Activated CD8-positive, alpha-beta memory T cell treated with anti-CD3 and anti-CD28 coated beads, Interleukin-2, amount 10 ng/mL, durations not matched to agents 7 days and 5 days (primary cell): Measurements from ENCODE around the gene FRMD4A. TPM values are rescaled to one million over a fixed set of nuclear protein-coding genes. Genes with fewer than 3 reads are reported as not detected.
"Not testable (repeated sequence)": the region's sequence is repeated elsewhere in the genome, so short reads cannot be mapped to it uniquely, and the experiment has no call there.

ENCODE experiments used
- ATAC-seq: fragments of 150-1000 bp; cut with Tn5 transposase; one replicate; pipeline ENCODE4 v1.10.0; 2021; ENCODE audit warnings: moderate library complexity
- CTCF ChIA-PET: fragments of 350-600 bp; sonication (Branson Sonifier 250); formaldehyde crosslinking; loops from one replicate; lab custom pipeline; 2021; ENCODE audit warnings: antibody characterized with exemption; lab: Charles Lee
- DNase-seq: peaks from one replicate; pipeline ENCODE4 v3.0.0-alpha.2; 2020
- H3K27ac Mint-ChIP-seq: one replicate; pipeline ENCODE4 v1.8.0; 2021; ENCODE audit warnings: mild to moderate bottlenecking, mixed read lengths
- H3K27me3 Mint-ChIP-seq: one replicate; pipeline ENCODE4 v1.8.0; 2021; ENCODE audit warnings: mixed read lengths
- H3K36me3 Mint-ChIP-seq: one replicate; pipeline ENCODE4 v1.8.0; 2021; ENCODE audit warnings: mild to moderate bottlenecking, mixed read lengths
- H3K4me1 Mint-ChIP-seq: one replicate; pipeline ENCODE4 v1.8.0; 2021; ENCODE audit warnings: mixed read lengths
- H3K4me3 Mint-ChIP-seq: one replicate; pipeline ENCODE4 v1.8.0; 2021; ENCODE audit warnings: mild to moderate bottlenecking, moderate library complexity, mixed read lengths
- H3K9me3 Mint-ChIP-seq: one replicate; pipeline ENCODE4 v1.8.0; 2022; ENCODE audit warnings: low read depth, mixed read lengths
- total RNA-seq, 2 experiments: library from RNA; stranded (reverse); gene quantifications; one replicate each; pipeline ENCODE4 v1.2.3, GENCODE V29; 2021

The FRMD4A gene
- total RNA-seq, 2 experiments from 2014 or later = 0.09 to 1.2 TPM

DNA sequence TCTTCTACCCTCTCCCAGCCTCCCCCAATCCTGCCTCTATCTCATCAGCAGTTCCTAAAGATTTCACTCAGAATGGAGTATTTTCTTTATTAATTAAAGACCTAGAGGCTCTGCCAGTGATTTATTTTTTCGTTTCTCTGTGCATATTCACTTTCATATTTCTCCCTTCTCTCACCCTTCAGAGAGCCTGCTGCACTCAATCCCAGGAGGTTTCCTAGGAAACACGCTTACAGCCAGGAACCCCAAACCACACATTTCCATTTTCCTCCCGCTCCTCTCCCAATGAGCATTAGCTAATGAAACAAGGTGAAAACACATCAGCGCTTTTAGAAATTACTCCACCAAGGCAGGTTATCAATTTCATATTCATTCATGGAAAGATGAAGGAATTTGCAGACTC is 180.2 kb downstream of the FRMD4A start:
- Mint-ChIP-seq H3K4me1 (no peaks in the 10 kb centered on the region), H3K9me3 (no peaks in the 10 kb centered on the region), H3K27ac (no peak overlapping the region), H3K27me3 (peaks cover 6% of the 10 kb centered on the region), H3K4me3 (no peak overlapping the region), H3K36me3 (no peaks in the 10 kb centered on the region)
- no peak for ATAC-seq
- CTCF ChIA-PET = no interaction called here
- DNase-seq = no peak

DNA sequence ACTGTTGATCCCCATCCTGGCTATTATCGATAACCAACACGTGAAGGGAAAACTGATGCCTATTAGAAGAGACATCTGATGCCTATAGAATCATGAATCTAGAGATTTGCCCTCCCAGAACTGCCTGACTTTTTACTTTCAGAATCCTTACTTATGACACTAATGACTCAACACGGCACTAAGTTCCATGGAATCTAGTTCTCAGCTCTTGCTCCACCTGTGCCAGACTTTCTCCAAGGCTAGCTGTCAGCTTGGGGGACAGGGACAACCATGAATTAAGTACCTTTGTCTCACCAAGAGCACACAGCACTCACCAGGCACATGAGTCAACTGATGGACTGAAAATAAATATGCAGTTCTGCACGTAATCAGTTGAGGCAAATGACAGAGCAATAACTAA is 184.2 kb downstream of the FRMD4A start:
- ATAC-seq (no peak), DNase-seq (no peak)
- Mint-ChIP-seq H3K27me3 (peaks cover 23% of the 10 kb centered on the region), H3K4me3 (no peak overlapping the region), H3K9me3 (no peaks in the 10 kb centered on the region), H3K27ac (no peak overlapping the region), H3K4me1 (no peaks in the 10 kb centered on the region), H3K36me3 (no peaks in the 10 kb centered on the region)
- CTCF ChIA-PET = no interaction called here

DNA sequence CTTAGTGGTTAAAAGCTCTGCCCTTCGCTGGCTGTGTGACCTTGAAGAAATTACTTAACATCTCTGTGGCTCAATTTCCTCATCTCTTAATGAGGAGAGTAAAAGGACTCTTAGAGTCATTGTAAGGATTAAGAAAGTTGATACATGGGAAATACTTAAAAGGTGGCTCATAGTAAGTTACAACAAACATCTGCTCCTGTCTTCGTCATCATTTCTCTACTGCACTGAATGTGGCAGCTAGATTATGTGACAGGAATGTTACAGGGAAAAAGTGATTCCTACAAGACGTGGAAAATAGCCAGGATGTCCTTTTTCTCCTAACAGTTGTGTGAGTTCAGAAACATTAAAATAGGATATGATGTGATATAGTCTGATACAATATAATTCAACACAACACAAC is 184.7 kb downstream of the FRMD4A start:
- no peaks in the 10 kb centered on the region for H3K36me3 Mint-ChIP-seq
- H3K27ac Mint-ChIP-seq = no peak overlapping the region
- no peaks in the 10 kb centered on the region for H3K9me3 Mint-ChIP-seq
- no peaks in the 10 kb centered on the region for H3K4me1 Mint-ChIP-seq
- CTCF ChIA-PET = no interaction called here
- no peak for ATAC-seq
- peaks cover 25% of the 10 kb centered on the region for H3K27me3 Mint-ChIP-seq
- DNase-seq = no peak
- H3K4me3 Mint-ChIP-seq = no peak overlapping the region

DNA sequence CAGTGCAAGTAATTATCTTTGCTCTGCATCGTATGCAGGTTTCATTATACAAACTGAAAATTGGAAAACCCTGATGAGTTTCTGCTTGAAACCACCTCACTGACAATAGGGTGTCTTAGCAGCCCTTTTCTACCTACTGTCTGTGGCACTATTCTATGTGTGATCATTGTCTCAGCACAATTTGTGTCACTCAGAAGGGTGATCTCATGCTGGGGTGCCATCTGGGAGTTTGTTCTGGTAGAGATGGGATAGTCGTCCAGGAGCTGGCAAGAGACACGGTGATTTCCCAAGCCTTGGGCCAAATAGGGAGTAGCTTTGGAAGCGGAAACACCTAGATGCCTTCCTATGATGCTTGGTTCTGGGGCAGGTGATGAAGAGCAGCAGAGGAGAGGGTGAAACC is 186.3 kb downstream of the FRMD4A start:
- H3K27me3 Mint-ChIP-seq = peaks cover 25% of the 10 kb centered on the region
- ATAC-seq (no peak), DNase-seq (no peak)
- H3K9me3 Mint-ChIP-seq = no peaks in the 10 kb centered on the region
- CTCF ChIA-PET = no interaction called here
- H3K36me3 Mint-ChIP-seq = no peaks in the 10 kb centered on the region
- H3K4me1 Mint-ChIP-seq = no peaks in the 10 kb centered on the region
- H3K27ac Mint-ChIP-seq = no peak overlapping the region
- H3K4me3 Mint-ChIP-seq = no peak overlapping the region

DNA sequence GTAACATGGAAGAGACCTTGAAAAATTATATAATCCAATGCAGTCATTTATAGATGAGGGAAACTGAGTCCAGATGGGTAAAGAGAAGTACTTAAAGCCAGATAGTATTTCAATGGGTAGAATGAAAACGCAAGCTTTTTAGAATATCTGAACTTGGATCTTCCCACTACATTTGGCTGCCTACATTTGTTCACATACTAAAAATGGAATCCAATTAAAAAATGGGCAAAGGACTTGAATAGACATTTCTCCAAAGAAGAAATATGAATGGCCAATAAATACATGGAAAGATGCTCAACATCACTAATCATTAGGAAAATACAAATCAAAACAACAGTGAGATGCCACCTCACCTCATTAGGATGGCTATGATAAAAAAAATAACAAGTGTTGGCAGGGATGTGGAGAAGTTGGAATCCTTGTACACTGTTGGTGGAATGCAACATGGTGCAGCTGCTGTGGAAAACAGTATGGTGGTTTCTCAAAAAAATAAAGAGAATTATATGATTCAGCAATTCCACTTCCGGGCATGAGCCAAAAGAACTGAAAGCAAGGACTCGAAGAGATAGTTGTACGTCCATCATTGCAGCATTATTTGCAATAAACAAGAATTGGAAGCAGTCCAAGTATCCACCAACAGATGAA is 188.0 kb downstream of the FRMD4A start:
- no peak for DNase-seq
- Mint-ChIP-seq H3K27ac (no peak overlapping the region), H3K27me3 (peaks cover 23% of the 10 kb centered on the region), H3K9me3 (no peaks in the 10 kb centered on the region), H3K4me3 (no peak overlapping the region), H3K36me3 (no peaks in the 10 kb centered on the region), H3K4me1 (no peaks in the 10 kb centered on the region)
- CTCF ChIA-PET = no interaction called here
- no peak for ATAC-seq

DNA sequence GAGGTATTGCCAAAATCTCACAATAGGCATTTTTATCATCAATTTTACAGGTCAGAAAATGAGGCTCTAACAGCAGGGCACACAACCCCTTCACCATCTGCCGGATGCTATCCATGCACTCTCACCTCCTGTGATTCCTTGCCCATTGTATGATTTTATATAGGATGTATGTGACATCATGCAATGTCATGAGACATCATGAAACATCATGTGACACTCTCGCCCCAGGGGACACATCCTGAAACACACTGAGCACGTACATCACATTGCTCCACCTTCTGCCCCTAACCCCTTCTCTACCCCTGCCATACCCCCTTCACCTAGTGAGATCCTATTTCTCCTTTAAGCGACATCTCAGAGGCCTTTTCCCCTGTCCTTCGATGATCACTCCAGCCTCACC is 189.4 kb downstream of the FRMD4A start:
- Mint-ChIP-seq H3K27ac (no peak overlapping the region), H3K27me3 (peaks cover 21% of the 10 kb centered on the region), H3K4me3 (no peak overlapping the region), H3K4me1 (no peaks in the 10 kb centered on the region), H3K36me3 (no peaks in the 10 kb centered on the region), H3K9me3 (no peaks in the 10 kb centered on the region)
- CTCF ChIA-PET = no interaction called here
- DNase-seq (no peak), ATAC-seq (no peak)

DNA sequence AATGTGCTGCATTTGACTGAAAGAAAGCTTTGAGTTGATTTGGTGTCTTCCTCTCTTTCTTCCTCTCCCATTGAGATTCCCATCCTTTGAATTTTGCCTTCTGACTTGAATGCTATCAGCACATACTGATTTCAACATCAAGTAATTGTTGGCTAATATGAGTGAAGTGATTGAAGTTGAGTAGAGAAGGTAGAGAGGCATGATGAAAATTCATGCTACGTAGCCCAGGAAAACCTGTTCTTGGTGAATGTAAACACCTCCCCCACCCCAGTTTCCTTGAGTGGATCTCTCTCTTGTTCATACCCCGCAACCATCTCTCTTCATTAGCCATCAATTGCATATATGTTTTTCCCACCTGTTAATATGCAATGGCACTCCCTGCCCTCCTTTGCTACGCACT is 193.3 kb downstream of the FRMD4A start:
- Mint-ChIP-seq H3K4me1 (no peaks in the 10 kb centered on the region), H3K36me3 (no peaks in the 10 kb centered on the region), H3K27ac (no peak overlapping the region), H3K4me3 (no peak overlapping the region), H3K27me3 (peaks cover 10% of the 10 kb centered on the region), H3K9me3 (no peaks in the 10 kb centered on the region)
- CTCF ChIA-PET = no interaction called here
- ATAC-seq (no peak), DNase-seq (no peak)

DNA sequence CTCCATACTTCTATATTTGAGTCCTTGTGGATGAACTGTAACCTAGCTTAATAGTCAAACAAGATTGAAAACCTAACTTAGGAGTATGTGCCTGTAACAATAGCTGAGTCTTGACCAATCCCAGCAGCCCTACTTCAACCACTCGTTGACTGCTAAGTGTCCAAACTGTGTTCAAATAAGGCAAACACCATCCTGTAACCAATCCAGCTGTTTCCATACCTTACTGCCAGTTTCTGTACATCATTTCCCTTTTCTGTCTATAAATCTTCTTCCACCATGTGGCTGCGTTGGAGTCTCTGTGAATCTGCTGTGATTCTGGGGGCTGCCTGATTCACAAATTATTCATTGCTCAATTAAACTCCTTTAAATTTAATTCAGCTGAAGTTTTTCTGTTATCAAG is 195.5 kb downstream of the FRMD4A start:
- DNase-seq, H3K4me1 Mint-ChIP-seq, CTCF ChIA-PET, H3K36me3 Mint-ChIP-seq, H3K4me3 Mint-ChIP-seq, ATAC-seq, H3K9me3 Mint-ChIP-seq, H3K27ac Mint-ChIP-seq, H3K27me3 Mint-ChIP-seq: not testable (repeated sequence)

DNA sequence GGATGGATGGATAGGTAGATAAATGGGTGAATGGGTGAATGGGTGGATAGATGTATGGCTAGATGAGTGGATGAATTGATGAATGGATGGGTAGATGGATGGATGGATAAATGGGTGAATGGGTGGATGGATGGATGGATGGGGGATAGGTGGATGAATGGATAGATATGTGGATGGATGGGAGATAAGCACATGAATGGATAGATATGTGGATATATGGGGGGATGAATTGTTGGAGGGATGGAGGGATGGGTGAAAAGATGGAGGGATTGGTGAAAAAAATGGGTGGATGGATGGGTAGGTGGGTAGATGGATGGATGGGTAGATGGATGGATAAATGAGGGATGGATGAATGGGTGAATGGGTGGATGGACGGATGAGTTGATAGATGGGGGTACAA is 196.4 kb downstream of the FRMD4A start:
- DNase-seq (no peak), ATAC-seq (no peak)
- no peaks in the 10 kb centered on the region for H3K4me1 Mint-ChIP-seq
- H3K27me3 Mint-ChIP-seq = no peaks in the 10 kb centered on the region
- no peaks in the 10 kb centered on the region for H3K9me3 Mint-ChIP-seq
- CTCF ChIA-PET = no interaction called here
- no peak overlapping the region for H3K27ac Mint-ChIP-seq
- no peaks in the 10 kb centered on the region for H3K36me3 Mint-ChIP-seq
- H3K4me3 Mint-ChIP-seq = no peak overlapping the region

DNA sequence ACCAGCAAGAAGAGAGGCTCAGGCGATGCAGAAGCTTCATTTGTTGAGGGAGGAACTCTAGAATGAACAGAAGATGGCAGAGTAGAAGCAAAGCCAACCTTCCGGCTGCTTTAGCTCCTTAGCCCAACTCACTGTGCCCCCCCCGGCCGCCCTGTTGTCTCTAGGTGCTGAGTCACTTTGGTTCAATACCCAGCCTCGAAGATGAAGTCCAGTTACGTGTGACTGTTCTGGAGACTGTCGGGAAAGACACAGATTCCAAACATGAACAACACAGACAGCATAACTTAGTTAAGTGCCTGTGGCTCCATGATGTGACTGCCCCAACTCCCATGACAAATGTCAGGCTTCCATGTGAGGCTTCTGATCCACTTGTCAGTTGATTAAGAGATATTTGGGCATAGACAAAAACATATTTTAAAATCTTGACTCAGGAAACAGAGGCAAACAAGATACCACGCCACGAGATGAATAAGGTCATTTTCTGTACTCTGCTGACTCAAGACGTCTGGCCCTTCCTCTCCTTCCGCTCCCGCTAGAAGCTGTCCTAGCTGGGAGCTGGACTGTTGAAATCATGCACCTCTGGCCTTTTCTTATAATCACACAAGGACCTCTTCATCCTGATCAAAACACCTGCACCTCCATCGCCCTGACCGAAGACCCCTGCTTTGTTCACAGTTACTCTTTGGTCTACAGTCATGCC is 199.3 kb downstream of the FRMD4A start:
- Mint-ChIP-seq H3K9me3 (no peaks in the 10 kb centered on the region), H3K4me3 (no peak overlapping the region), H3K36me3 (no peaks in the 10 kb centered on the region), H3K4me1 (no peaks in the 10 kb centered on the region), H3K27me3 (peaks cover 2% of the 10 kb centered on the region), H3K27ac (no peak overlapping the region)
- no peak for DNase-seq
- no peak for ATAC-seq
- CTCF ChIA-PET = no interaction called here

DNA sequence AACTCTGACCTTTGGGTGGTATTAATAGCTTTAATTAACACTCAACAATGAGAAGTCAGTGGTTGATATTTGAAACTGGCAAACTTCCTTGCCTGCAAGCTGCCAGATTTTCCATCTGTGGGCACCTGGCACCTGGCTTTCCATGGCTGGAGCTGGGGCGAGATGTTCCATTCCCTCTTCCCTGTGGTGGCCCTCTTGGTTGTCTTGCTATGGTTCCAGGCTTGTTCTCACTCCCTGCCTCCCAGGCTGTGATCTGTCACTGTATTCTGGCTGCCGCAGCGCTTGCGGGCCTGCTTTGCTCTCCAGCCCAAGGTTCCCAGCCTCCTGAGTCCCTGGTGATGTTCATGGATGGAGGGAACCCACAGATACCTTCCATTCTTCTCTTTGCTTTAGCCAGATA is 201.0 kb downstream of the FRMD4A start:
- Mint-ChIP-seq H3K4me3 (no peak overlapping the region), H3K27me3 (peaks cover 2% of the 10 kb centered on the region)
- CTCF ChIA-PET = no interaction called here

DNA sequence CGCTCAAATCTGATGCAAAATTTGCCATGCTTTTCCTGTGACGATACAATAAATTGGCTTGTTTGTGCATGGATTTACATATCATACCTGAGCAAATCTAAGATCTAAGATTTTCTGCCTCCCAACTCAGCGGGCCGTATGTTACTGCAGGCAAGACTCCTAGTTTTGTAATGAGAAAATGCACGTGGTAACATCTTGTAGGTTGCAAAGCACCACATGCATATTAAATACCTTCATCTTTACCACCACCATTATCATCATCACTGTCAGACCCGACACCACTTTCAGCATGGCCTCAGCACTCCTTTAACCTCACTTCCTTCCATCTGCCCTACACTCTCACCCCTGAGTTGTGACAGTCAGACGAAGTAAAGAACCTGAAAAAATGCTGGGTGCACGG is 202.2 kb downstream of the FRMD4A start:
- H3K4me3 Mint-ChIP-seq = no peak overlapping the region
- CTCF ChIA-PET = no interaction called here
- no peaks in the 10 kb centered on the region for H3K9me3 Mint-ChIP-seq
- H3K4me1 Mint-ChIP-seq = no peaks in the 10 kb centered on the region
- DNase-seq (no peak), ATAC-seq (no peak)
- peaks cover 2% of the 10 kb centered on the region for H3K27me3 Mint-ChIP-seq
- no peak overlapping the region for H3K27ac Mint-ChIP-seq
- no peaks in the 10 kb centered on the region for H3K36me3 Mint-ChIP-seq

More for the DNA sequence above, 201.0 kb downstream of the FRMD4A start:
- no peaks in the 10 kb centered on the region for H3K4me1 Mint-ChIP-seq
- no peaks in the 10 kb centered on the region for H3K36me3 Mint-ChIP-seq
- DNase-seq (no peak), ATAC-seq (no peak)
- no peaks in the 10 kb centered on the region for H3K9me3 Mint-ChIP-seq
- no peak overlapping the region for H3K27ac Mint-ChIP-seq

DNA sequence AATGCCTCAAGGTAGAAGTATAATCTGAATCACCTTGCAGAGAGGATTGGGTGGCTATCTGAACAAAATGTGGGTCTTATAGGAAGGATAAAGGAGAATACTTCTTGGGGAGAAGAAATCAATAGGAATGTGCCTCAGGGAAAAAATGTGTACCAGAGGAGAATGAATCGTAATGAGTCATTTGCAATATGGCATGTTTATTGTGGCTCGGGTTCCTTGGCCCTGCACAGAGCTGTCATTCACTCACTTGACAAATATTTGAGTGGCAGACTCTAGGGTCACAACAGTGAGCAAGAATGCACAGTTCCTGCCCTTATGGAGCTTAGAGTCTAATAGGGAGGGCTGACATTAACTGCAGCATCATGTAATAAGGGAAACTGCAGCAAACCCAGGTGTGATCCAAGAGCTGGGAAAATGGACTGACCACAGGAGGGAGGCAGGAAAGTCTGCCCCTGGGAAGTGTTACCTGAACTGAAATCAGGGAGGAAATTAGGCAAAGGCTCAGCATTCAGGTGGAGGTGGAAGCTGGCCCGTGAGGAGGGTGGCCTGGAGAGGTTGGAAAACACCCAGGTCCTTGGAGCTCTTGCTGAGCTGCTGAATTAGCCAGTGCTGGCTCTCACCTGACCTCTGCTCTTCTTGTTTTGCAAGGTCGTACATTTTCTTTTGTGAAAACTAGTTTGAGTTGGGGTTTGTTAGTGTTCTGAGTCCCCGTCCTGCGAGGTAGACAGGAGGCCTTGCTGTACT is 203.9 kb downstream of the FRMD4A start:
- ATAC-seq (no peak), DNase-seq (no peak)
- Mint-ChIP-seq H3K9me3 (no peaks in the 10 kb centered on the region), H3K27ac (no peak overlapping the region), H3K36me3 (no peaks in the 10 kb centered on the region), H3K27me3 (peaks cover 2% of the 10 kb centered on the region), H3K4me3 (no peak overlapping the region), H3K4me1 (no peaks in the 10 kb centered on the region)
- CTCF ChIA-PET = no interaction called here

DNA sequence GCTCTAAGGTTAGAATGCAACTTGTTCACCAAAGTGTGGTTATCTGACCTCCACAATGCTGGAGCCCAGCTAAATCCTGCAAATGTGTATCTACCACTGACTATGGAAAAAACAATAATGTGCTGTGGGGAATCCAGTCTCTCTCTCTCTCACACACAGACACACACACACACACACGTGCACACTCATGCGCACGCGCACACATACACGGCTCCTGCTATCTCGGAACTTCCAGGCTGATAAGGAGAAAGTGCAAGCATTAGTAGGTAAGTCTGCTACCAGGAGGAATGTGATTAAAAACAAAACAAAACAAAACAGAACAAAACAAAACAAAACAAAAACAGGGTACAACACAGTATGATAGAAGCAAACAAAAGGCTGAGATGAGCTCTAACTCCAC is 205.2 kb downstream of the FRMD4A start:
- no peaks in the 10 kb centered on the region for H3K36me3 Mint-ChIP-seq
- CTCF ChIA-PET = no interaction called here
- no peak overlapping the region for H3K27ac Mint-ChIP-seq
- peaks cover 2% of the 10 kb centered on the region for H3K27me3 Mint-ChIP-seq
- DNase-seq = no peak
- no peaks in the 10 kb centered on the region for H3K4me1 Mint-ChIP-seq
- H3K9me3 Mint-ChIP-seq = no peaks in the 10 kb centered on the region
- no peak for ATAC-seq
- H3K4me3 Mint-ChIP-seq = no peak overlapping the region
